HG03520 (cell line): ENCODE data around the gene GPR155.

Source experiments
- ATAC-seq: cut with Tn5 transposase; IDR thresholded peaks from one replicate; pipeline ENCODE4 v1.9.1; 2021; ENCODE audit warnings: mild to moderate bottlenecking, moderate library complexity; ENCODE audit not compliant: unreplicated experiment

GPR155 gene

GRCh38 chr2:174486563-174487107 is at the start of gene GPR155:
GPR155 (minus strand) TSS chr2:174487029; CDS start chr2:174481956, 5,073 bp downstream.
- ATAC-seq: peak; percentile 30

- no peak for ATAC-seq
Measured at GRCh38 chr2:174535757-174536703, 49.2 kb upstream of the GPR155 start.

GRCh38 chr2:174535083-174535482 is 48.3 kb upstream of the GPR155 start:
- no peak for ATAC-seq

- no peak for ATAC-seq
Measured at GRCh38 chr2:174529916-174530315, 43.1 kb upstream of the GPR155 start.

GRCh38 chr2:174527959-174528358 is 41.1 kb upstream of the GPR155 start:
- no peak for ATAC-seq

- ATAC-seq: no peak
Measured at GRCh38 chr2:174527101-174527721, 40.4 kb upstream of the GPR155 start.

- no peak for ATAC-seq
Measured at GRCh38 chr2:174524527-174524926, 37.7 kb upstream of the GPR155 start.

GRCh38 chr2:174522553-174522952 is 35.7 kb upstream of the GPR155 start:
- ATAC-seq: no peak

GRCh38 chr2:174518395-174518794 is 31.6 kb upstream of the GPR155 start:
- no peak for ATAC-seq

- ATAC-seq: no peak
Measured at GRCh38 chr2:174516501-174517378, 29.9 kb upstream of the GPR155 start.

GRCh38 chr2:174512345-174512744 is 25.5 kb upstream of the GPR155 start:
- ATAC-seq: no peak

GRCh38 chr2:174511580-174512260 is 24.9 kb upstream of the GPR155 start:
- ATAC-seq: no peak

- ATAC-seq: no peak
Measured at GRCh38 chr2:174510583-174511189, 23.9 kb upstream of the GPR155 start.

- ATAC-seq: no peak
Measured at GRCh38 chr2:174503161-174503809, 16.5 kb upstream of the GPR155 start.

GRCh38 chr2:174499371-174499770 is 12.5 kb upstream of the GPR155 start:
- ATAC-seq: no peak

GRCh38 chr2:174495365-174496012 is 8.7 kb upstream of the GPR155 start:
- no peak for ATAC-seq

GRCh38 chr2:174493549-174494331 is 6.9 kb upstream of the GPR155 start:
- peak; percentile 40 for ATAC-seq

GRCh38 chr2:174492963-174493431 is 6.2 kb upstream of the GPR155 start:
- peak; percentile 90 for ATAC-seq
